Endothelial cell of umbilical vein (primary cell): ENCODE results near the gene ETNK2. TPM values are rescaled to one million over a fixed set of nuclear protein-coding genes. Genes with fewer than 3 reads are reported as not detected.
"Not testable (repeated sequence)": the region's sequence is repeated elsewhere in the genome, so short reads cannot be mapped to it uniquely, and the experiment has no call there.

Experiments used
- BruUV-seq: library from RNA; stranded (reverse); fragments of 400-500 nt; replicated peaks from 2 replicates; lab custom pipeline; 2021; lab: Mats Ljungman, UMichigan
- CTCF ChIA-PET: fragments of 300-600, 350-600 bp; sonication (Branson Sonifier 250); formaldehyde crosslinking; loops from one replicate; lab custom pipeline; 2021; ENCODE audit warnings: antibody characterized with exemption, inconsistent platforms; lab: Charles Lee
- POLR2A ChIA-PET: fragments of 300-600, 350-600 bp; sonication (Branson Sonifier 250); formaldehyde crosslinking; loops from one replicate; lab custom pipeline; 2021; ENCODE audit warnings: antibody characterized with exemption, inconsistent platforms; lab: Charles Lee
- DNase-seq: peaks from one replicate; pipeline ENCODE4 v3.0.0-alpha.2; 2011; ENCODE audit warnings: low read depth, low spot score
- FAIRE-seq: peaks from 2 replicates; lab custom pipeline; 2011; peaks lifted over from hg19 to GRCh38; lab: Jason Lieb, UNC
- H2AFZ ChIP-seq: 2 replicates; pipeline ENCODE4 v1.6.0; 2012; ENCODE audit warnings: low read depth, low read length, control low read depth, inconsistent platforms
- H3K27ac ChIP-seq: 2 replicates; pipeline ENCODE4 v1.5.1; 2011; ENCODE audit warnings: low read depth, mild to moderate bottlenecking, control low read depth, low read length, moderate library complexity; ENCODE audit not compliant: insufficient read depth
- H3K27me3 ChIP-seq, 2 experiments: 2 replicates each; pipeline versions ENCODE4 v1.6.0 to v1.6.1; 2011; ENCODE audit warnings: low read length in 2 of 2, mixed read lengths in 1 of 2; ENCODE audit not compliant: control insufficient read depth in 2 of 2, insufficient read depth in 2 of 2
- H3K36me3 ChIP-seq, 2 experiments: 2 replicates in 1 of 2; 3 replicates in 1 of 2; pipeline ENCODE4 v1.5.1; 2011; ENCODE audit warnings: low read length in 2 of 2, mild to moderate bottlenecking in 1 of 2, moderate library complexity in 1 of 2; ENCODE audit not compliant: control insufficient read depth in 2 of 2, insufficient read depth in 2 of 2; ENCODE audit errors: extremely low read depth in 1 of 2
- H3K4me1 ChIP-seq: 3 replicates; pipeline ENCODE4 v1.5.1; 2011; ENCODE audit warnings: mild to moderate bottlenecking, low read length; ENCODE audit not compliant: control insufficient read depth, insufficient read depth; ENCODE audit errors: extremely low read depth
- H3K4me2 ChIP-seq: 2 replicates; pipeline ENCODE4 v1.6.1; 2011; ENCODE audit warnings: low read length, control low read depth, mixed read lengths; ENCODE audit not compliant: insufficient read depth
- H3K4me3 ChIP-seq, 3 experiments: fragments of 200-600 bp in 1 of 3; sonication (generic), shearing (Covaris generic) in 1 of 3; replicated peaks in 1 of 3; 2 replicates each; pipeline ENCODE4 v1.5.1; 2011 to 2016; ENCODE audit warnings: control low read depth in 3 of 3, low read length in 3 of 3, mild to moderate bottlenecking in 2 of 3, inconsistent platforms in 1 of 3, low read depth in 1 of 3, moderate library complexity in 1 of 3; ENCODE audit not compliant: insufficient read depth in 1 of 3
- H3K79me2 ChIP-seq: 2 replicates; pipeline ENCODE4 v1.6.0; 2012; ENCODE audit warnings: low read length, inconsistent platforms; ENCODE audit not compliant: control insufficient read depth, insufficient read depth
- H3K9ac ChIP-seq: replicated peaks from 2 replicates; pipeline ENCODE3; 2011; ENCODE audit warnings: low read length, control low read depth; ENCODE audit not compliant: insufficient read depth; ENCODE audit errors: extremely low read depth
- H3K9me1 ChIP-seq: replicated peaks from 3 replicates; pipeline ENCODE4 v1.6.0; 2011; ENCODE audit warnings: mild to moderate bottlenecking, low read length; ENCODE audit not compliant: control insufficient read depth, insufficient read depth; ENCODE audit errors: extremely low read depth
- H3K9me3 ChIP-seq: replicated peaks from 2 replicates; pipeline ENCODE4 v1.5.1; 2012; ENCODE audit warnings: low read length, inconsistent platforms; ENCODE audit not compliant: control insufficient read depth, insufficient read depth
- H4K20me1 ChIP-seq: replicated peaks from 2 replicates; pipeline ENCODE3; 2011; ENCODE audit warnings: mild to moderate bottlenecking, low read length; ENCODE audit not compliant: control insufficient read depth, insufficient read depth; ENCODE audit errors: extremely low read depth
- EZH2 ChIP-seq: IDR thresholded peaks from 2 replicates; pipeline ENCODE4 v1.6.1; 2012; ENCODE audit warnings: borderline replicate concordance, low read depth, mild to moderate bottlenecking, moderate library complexity, low read length, inconsistent platforms; ENCODE audit not compliant: severe bottlenecking
- FOS ChIP-seq: IDR thresholded peaks from 2 replicates; pipeline ENCODE4 v1.6.1; 2011; ENCODE audit warnings: mild to moderate bottlenecking, low read length, moderate library complexity, borderline replicate concordance; ENCODE audit not compliant: insufficient read depth
- GATA2 ChIP-seq: IDR thresholded peaks from 2 replicates; pipeline ENCODE4 v1.7.0; 2011; ENCODE audit warnings: low read depth, mild to moderate bottlenecking, moderate library complexity, mixed read lengths, low read length; ENCODE audit not compliant: insufficient read length, insufficient read depth
- JUN ChIP-seq: IDR thresholded peaks from 2 replicates; pipeline ENCODE4 v1.6.1; 2011; ENCODE audit warnings: borderline replicate concordance, low read depth; ENCODE audit not compliant: insufficient read length, insufficient read depth
- MYC ChIP-seq: IDR thresholded peaks from one replicate; pipeline ENCODE4 v1.6.1; 2011; ENCODE audit warnings: mild to moderate bottlenecking, low read depth, low read length
- POLR2A ChIP-seq: IDR thresholded peaks from 2 replicates; pipeline ENCODE4 v1.6.1; 2012; ENCODE audit warnings: low read depth, mild to moderate bottlenecking, control low read depth, low read length
- POLR2AphosphoS5 ChIP-seq: IDR thresholded peaks from 2 replicates; pipeline ENCODE4 v1.6.1; 2012; ENCODE audit warnings: low read depth, mild to moderate bottlenecking, control low read depth, low read length, moderate library complexity; ENCODE audit not compliant: insufficient read depth
- dilution Hi-C: fragments of 300-500 bp; cut with MboI; formaldehyde crosslinking; loops from one replicate; pipeline ENCODE4 v1.15.0; 2019; ENCODE audit warnings: low sequenced_read_pairs; ENCODE audit not compliant: extremely low pct_ligation_motif_present
- intact Hi-C: fragments of 100-400 bp; cut with micrococcal nuclease; formaldehyde crosslinking; loops from one replicate; pipeline ENCODE4 v1.10.0; 2022
- polyA plus RNA-seq, 4 experiments: library from polyadenylated mRNA; depleted of rRNA in 3 of 4; stranded (reverse) in 3 of 4; unstranded in 1 of 4; fragments of >200 nt; gene quantifications; 2 replicates each; pipeline versions ENCODE4 v1.2.1 to v1.2.3, GENCODE V29; 2011 to 2012; ENCODE audit warnings: missing spikeins in 1 of 4
- total RNA-seq: library from RNA; stranded (reverse); gene quantifications from 2 replicates; pipeline ENCODE4 v1.2.3, GENCODE V29; 2021
- TF ChIP-seq, protein P1 (sequence below): IDR thresholded peaks from 2 replicates; pipeline ENCODE4 v1.6.1; 2011; ENCODE audit not compliant: insufficient read depth, insufficient read length
- TF ChIP-seq, protein P2 (sequence below), 2 donors: IDR thresholded peaks; 1 replicate in 1 of 2; 2 replicates in 1 of 2; pipeline ENCODE4 v1.5.1; 2011; ENCODE audit warnings: low read length in 2 of 2, mild to moderate bottlenecking in 2 of 2, moderate library complexity in 2 of 2, control low read depth in 1 of 2, inconsistent platforms in 1 of 2, low read depth in 1 of 2; ENCODE audit not compliant: insufficient read depth in 1 of 2; ENCODE audit errors: extremely low read depth in 1 of 2

The ETNK2 gene
- total and polyA plus RNA-seq, 2 donors (not counting 3 experiments of a cell fraction or from before 2014, with no cell fraction given): 13.5 to 27.5 TPM

DNA sequence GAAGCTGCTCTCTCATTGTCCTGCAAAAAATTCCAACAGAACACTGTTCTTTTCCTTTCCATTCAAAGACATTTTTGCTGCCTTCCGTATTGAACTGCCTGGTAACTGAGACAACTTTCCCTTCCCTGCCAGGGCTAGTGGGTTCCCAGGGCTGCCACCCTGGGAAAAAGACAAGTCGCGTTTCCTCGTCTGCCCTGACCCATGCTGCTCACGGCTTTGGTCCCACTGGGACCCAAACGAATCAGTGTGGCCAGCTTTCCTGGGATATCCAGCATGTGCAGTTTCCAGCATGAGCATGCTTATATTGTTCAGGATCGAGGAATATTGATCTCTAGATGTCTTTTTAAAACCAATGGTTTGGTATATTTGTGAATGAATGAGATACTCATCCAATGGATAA is 60.8 kb downstream of the ETNK2 start:
- H3K4me2 ChIP-seq: no peak overlapping the region
- FAIRE-seq (no peak), DNase-seq (no peak)
- H4K20me1 ChIP-seq: no peaks in the 10 kb centered on the region
- no peaks in the 10 kb centered on the region for H3K9me3 ChIP-seq
- no peaks in the 10 kb centered on the region for H3K9me1 ChIP-seq
- CTCF ChIA-PET: interaction anchor here (1.4 to 2.7 kb wide), 3 partner anchors 37 to 220 kb away, joined by 4 to 12 read pairs (median 4); no protein-coding TSS in a partner anchor
- intact Hi-C loops (no loop called here), dilution Hi-C loops (no loop called here)
- no peaks in the 10 kb centered on the region for H3K36me3 ChIP-seq
- peaks cover 35% of the 10 kb centered on the region for H3K4me1 ChIP-seq
- no peak overlapping the region for H3K27ac ChIP-seq
- H2AFZ ChIP-seq: no peak overlapping the region
- no TSS peak for BruUV-seq
- H3K79me2 ChIP-seq: peaks cover 28% of the 10 kb centered on the region
- POLR2A ChIA-PET: no interaction called here
- TF ChIP-seq GATA2 (no peak), EZH2 (no peak), FOS (no peak), POLR2A (no peak), MYC (no peak), POLR2AphosphoS5 (no peak), JUN (no peak)
- TF ChIP-seq, protein P1, sequence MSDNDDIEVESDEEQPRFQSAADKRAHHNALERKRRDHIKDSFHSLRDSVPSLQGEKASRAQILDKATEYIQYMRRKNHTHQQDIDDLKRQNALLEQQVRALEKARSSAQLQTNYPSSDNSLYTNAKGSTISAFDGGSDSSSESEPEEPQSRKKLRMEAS: no peak
- TF ChIP-seq, protein P2, sequence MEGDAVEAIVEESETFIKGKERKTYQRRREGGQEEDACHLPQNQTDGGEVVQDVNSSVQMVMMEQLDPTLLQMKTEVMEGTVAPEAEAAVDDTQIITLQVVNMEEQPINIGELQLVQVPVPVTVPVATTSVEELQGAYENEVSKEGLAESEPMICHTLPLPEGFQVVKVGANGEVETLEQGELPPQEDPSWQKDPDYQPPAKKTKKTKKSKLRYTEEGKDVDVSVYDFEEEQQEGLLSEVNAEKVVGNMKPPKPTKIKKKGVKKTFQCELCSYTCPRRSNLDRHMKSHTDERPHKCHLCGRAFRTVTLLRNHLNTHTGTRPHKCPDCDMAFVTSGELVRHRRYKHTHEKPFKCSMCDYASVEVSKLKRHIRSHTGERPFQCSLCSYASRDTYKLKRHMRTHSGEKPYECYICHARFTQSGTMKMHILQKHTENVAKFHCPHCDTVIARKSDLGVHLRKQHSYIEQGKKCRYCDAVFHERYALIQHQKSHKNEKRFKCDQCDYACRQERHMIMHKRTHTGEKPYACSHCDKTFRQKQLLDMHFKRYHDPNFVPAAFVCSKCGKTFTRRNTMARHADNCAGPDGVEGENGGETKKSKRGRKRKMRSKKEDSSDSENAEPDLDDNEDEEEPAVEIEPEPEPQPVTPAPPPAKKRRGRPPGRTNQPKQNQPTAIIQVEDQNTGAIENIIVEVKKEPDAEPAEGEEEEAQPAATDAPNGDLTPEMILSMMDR (IDR thresholded peaks at IDR 0.05; ENCODE audit: extremely low read depth in 1 of 2, insufficient read depth in 1 of 2, low read depth in 1 of 2, low read length in 2 of 2): no peak
- H3K9ac ChIP-seq: no peak overlapping the region
- H3K27me3 ChIP-seq: no peaks in the 10 kb centered on the region
- no peak overlapping the region for H3K4me3 ChIP-seq

DNA sequence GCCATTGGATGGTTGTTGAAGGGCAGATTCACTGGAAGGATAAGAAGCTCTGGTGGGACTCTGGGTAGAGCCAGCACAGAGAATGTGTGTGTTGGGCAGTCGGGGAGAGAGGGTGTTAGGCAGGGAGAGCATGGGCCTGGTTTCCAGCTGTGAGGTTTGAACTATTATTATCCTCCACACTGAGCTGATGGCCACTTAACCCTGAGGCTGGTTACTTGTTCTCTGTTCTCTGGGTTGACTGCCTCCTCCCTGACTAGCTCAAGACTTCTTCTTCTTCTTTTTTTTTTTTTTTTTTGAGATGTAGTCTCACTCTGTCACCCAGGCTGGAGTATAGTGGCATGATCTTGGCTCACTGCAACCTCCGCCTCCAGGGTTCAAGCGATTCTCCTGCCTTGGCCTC is 61.7 kb downstream of the ETNK2 start:
- H3K4me2 ChIP-seq, H3K9ac ChIP-seq, H3K27ac ChIP-seq, H3K9me1 ChIP-seq, intact Hi-C loops, H3K9me3 ChIP-seq, POLR2A ChIA-PET, DNase-seq, BruUV-seq, H2AFZ ChIP-seq, dilution Hi-C loops, H3K36me3 ChIP-seq, FAIRE-seq, H3K27me3 ChIP-seq, H3K4me3 ChIP-seq, H4K20me1 ChIP-seq: not testable (repeated sequence)
- Histone ChIP-seq H3K4me1 (peaks cover 34% of the 10 kb centered on the region), H3K79me2 (peaks cover 25% of the 10 kb centered on the region)
- CTCF ChIA-PET: interaction anchor here (0.7 to 2.7 kb wide), 7 partner anchors 10 to 309 kb away, joined by 3 to 24 read pairs (median 4); partner anchors contain the start of gene SOX13
